Measurements from ENCODE around the gene ST8SIA6.

- TF ChIP-seq BACH2 (CRISPR knock-in tag; IDR thresholded peaks at IDR 0.05; ENCODE audit: borderline replicate concordance): no peak
- TF ChIP-seq ZFP3 (CRISPR knock-in tag; IDR thresholded peaks at IDR 0.05): no peak
These were observed 24.7 kb upstream of the ST8SIA6 start for GRCh38 chr10:17479015-17479615.
